GM21367 (cell line): Measurements from ENCODE around the gene TMEM248.
"Not testable (repeated sequence)": the region's sequence is repeated elsewhere in the genome, so short reads cannot be mapped to it uniquely, and the experiment has no call there.

Experiments
- ATAC-seq: cut with Tn5 transposase; IDR thresholded peaks from one replicate; pipeline ENCODE4 v1.9.1; 2021; ENCODE audit not compliant: unreplicated experiment

The TMEM248 gene

GRCh38 chr7:66995050-66995776, 74.2 kb downstream of the TMEM248 start, which contains the start of gene SBDS:
TSS of gene SBDS (minus strand) at chr7:66995586. CDS start at chr7:66995417, 169 bp downstream.
- peak; percentile 40 for ATAC-seq

DNA sequence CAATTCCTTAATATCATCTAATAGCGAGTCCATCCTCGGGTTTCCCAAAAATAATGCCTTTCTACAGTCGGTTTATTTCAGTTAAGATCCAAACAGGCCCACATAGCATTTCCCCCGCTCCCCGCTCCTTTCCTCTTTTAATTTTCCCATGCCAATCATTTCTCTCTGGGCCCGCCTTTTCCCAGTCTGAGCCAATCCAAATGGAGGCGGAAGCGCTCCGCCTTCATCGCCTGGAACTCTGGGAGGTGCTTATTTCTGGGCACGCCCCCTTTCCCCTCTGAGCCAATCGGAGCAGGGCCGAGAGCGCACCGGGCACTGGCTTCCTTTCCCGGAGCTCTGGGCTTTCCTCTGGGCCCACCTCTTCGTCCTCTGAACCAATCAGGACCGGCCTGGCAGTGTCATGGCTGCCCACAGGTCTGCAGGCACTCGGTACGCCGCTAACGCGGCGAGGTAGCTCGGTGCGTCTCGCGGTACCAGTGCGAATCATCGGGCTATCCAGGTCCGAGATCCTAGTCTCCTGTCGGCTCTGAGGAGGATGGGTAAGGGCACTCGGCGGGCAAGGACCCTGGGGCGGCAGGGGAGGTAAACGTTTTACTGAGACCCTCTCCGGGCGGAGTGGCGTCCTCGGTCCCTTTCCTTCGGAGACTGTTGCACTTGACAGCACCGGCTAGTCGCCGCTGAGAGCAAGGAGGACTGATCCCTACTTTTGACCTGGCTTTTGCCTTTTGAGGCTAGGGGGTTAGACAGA, 75.6 kb downstream of the TMEM248 start, which contains the start of gene TYW1:
Gene TYW1 (plus strand): TSS at position 390 of the 748 bp plus-strand sequence. CDS start 146 bp downstream, at position 536.
- peak; percentile 90 for ATAC-seq

DNA sequence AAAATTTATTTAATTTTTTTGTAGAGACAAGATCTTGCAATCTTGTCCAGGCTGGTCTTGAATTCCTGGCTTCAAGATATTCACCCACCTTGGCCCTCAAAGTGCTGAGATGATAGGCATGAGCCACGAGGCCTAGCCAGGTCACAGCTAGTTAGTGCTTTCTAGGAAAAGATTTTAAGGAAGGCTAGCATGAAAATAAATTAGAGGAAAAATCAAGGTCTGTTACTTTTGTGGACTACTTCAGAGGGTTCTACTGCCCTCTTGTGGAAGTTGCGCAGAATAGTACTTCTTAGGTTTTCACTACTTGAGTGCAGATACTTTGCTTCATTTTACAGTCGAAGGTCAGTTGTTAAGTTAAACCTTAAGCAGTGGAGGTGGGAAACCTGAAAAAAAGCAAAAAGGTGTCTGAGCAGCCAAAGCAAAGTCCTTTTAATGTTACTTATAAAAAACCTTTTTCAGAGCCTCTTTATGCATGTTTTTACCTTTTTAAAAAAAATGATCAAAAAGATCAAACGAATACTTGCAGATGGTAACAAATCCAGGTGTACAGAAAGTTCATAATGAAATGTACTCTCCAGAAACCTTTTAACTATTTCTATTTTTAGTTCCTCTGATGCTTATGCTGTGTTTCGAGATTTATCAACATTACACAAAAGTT, 79.7 kb downstream of the TMEM248 start:
- not testable (repeated sequence) for ATAC-seq

DNA sequence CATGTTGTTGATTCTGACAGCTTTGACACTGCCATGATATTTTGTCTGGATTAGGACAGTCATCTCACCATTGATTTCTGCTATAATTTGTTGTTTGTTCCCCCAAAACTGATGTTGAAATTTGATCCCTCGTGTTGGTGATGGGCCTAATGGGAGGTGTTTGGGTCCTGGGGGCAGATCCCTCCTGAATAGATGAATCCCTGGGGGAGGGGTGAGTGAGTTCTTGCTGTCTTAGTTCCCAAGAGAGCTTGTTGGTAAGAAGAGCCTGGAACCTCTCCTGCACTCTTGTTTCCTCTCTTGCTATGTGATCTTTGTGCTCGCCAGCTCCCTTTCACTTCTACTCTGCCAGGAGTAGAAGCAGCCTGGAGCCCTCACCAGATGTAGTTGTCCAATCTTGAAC, 83.1 kb downstream of the TMEM248 start:
- not testable (repeated sequence) for ATAC-seq

DNA sequence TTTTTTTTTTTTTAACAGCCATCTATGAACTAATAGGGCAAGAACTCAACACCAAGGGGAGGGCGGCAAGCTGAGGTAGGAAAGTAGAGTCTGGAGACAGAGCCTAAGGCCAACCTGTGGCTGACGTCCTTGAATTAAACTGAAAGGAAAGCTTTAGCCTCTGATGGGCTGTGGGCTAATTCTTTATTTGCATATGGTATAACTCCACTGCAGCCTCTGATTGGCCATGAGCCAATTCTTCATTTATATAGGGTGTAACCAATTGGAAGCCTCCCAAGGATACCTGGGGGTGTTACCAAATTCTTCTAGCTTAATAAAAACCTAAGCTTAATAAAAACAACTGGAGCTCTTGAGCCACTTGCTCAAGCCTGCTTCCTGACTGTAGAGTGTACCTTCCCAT, 85.9 kb downstream of the TMEM248 start:
- no peak for ATAC-seq
